Panc1 (cell line): ENCODE data around the gene KLK13. TPM values are rescaled to one million over a fixed set of nuclear protein-coding genes. Genes with fewer than 3 reads are reported as not detected.

Experiments
- ATAC-seq: fragments of 200-7000 bp; cut with Tn5 transposase; 2 replicates; pipeline ENCODE4 v1.9.1; 2020; ENCODE audit warnings: mild to moderate bottlenecking, moderate library complexity
- BruUV-seq: library from RNA; stranded (reverse); fragments of 400-500 nt; replicated peaks from 2 replicates; lab custom pipeline; 2021; lab: Mats Ljungman, UMichigan
- CTCF ChIA-PET: fragments of 300-600 bp; sonication (Branson Sonifier 250); formaldehyde crosslinking; loops from one replicate; lab custom pipeline; 2022; ENCODE audit warnings: antibody characterized with exemption; lab: Charles Lee
- POLR2A ChIA-PET: fragments of 300-600 bp; sonication (Branson Sonifier 250); formaldehyde crosslinking; loops from one replicate; lab custom pipeline; 2022; ENCODE audit warnings: antibody characterized with exemption; lab: Charles Lee
- DNase-seq: peaks from one replicate; pipeline ENCODE4 v3.0.0-alpha.2; 2010; ENCODE audit warnings: low read depth, low spot score
- H3K27ac ChIP-seq: 2 replicates; pipeline ENCODE4 v1.5.1; 2011; ENCODE audit warnings: mild to moderate bottlenecking, low read length, inconsistent platforms
- H3K27me3 ChIP-seq: fragments of 200-500 bp; sonication (Bioruptor generic); 2 replicates; pipeline ENCODE4 v1.6.0; 2014; ENCODE audit warnings: low read length, inconsistent platforms; ENCODE audit not compliant: control insufficient read depth, insufficient read depth
- H3K36me3 ChIP-seq: fragments of 200-500 bp; sonication (Bioruptor generic); 2 replicates; pipeline ENCODE4 v1.5.1; 2014; ENCODE audit warnings: inconsistent platforms, mild to moderate bottlenecking, low read length, moderate library complexity; ENCODE audit not compliant: control insufficient read depth, insufficient read depth
- H3K4me1 ChIP-seq: 2 replicates; pipeline ENCODE4 v1.5.1; 2011; ENCODE audit warnings: inconsistent platforms, mild to moderate bottlenecking, low read length, moderate library complexity; ENCODE audit not compliant: control insufficient read depth, insufficient read depth
- H3K4me3 ChIP-seq, 2 experiments: 2 replicates each; pipeline ENCODE4 v1.5.1; 2011 to 2012; ENCODE audit warnings: low read depth in 2 of 2, low read length in 2 of 2, mild to moderate bottlenecking in 2 of 2, inconsistent platforms in 1 of 2, moderate library complexity in 1 of 2
- H3K9me3 ChIP-seq: fragments of 200-500 bp; sonication (Bioruptor generic); 2 replicates; pipeline ENCODE4 v1.5.1; 2014; ENCODE audit warnings: low read depth, mild to moderate bottlenecking, inconsistent platforms, low read length, moderate library complexity; ENCODE audit not compliant: control insufficient read depth, insufficient read depth
- CTCF ChIP-seq: fragments of 450-650 bp; IDR thresholded peaks from 2 replicates; pipeline ENCODE4 v1.5.1; 2017; ENCODE audit warnings: mild to moderate bottlenecking
- POLR2AphosphoS5 ChIP-seq: IDR thresholded peaks from 2 replicates; pipeline ENCODE4 v1.6.1; 2012; ENCODE audit warnings: mild to moderate bottlenecking, low read depth, low read length, moderate library complexity
- REST ChIP-seq, 2 experiments: IDR thresholded peaks; 2 replicates each; pipeline ENCODE4 v1.6.1; 2011 to 2012; ENCODE audit warnings: low read depth in 2 of 2, control low read depth in 1 of 2, low read length in 1 of 2, mild to moderate bottlenecking in 1 of 2, moderate library complexity in 1 of 2; ENCODE audit not compliant: insufficient read depth in 1 of 2
- SIN3A ChIP-seq: IDR thresholded peaks from 2 replicates; pipeline ENCODE4 v1.6.1; 2012; ENCODE audit warnings: low read depth, mild to moderate bottlenecking, low read length, moderate library complexity, borderline replicate concordance; ENCODE audit not compliant: insufficient read depth
- TCF7L2 ChIP-seq: IDR thresholded peaks from 2 replicates; pipeline ENCODE4 v1.6.1; 2011; ENCODE audit warnings: mild to moderate bottlenecking, low read depth, low read length, inconsistent platforms
- in situ Hi-C: cut with HindIII; loops from 2 replicates; pipeline ENCODE4 v1.10.0; 2016; ENCODE audit warnings: low sequenced_read_pairs, low pct_unique_long_range_greater_than_20kb
- intact Hi-C: fragments of 100-400 bp; cut with micrococcal nuclease; formaldehyde crosslinking; loops from one replicate; pipeline ENCODE4 v1.10.0; 2022; ENCODE audit not compliant: unreplicated experiment
- total RNA-seq: library from RNA; stranded (reverse); gene quantifications from one replicate; pipeline ENCODE4 v1.2.1, GENCODE V29; 2021; ENCODE audit not compliant: unreplicated experiment

KLK13 gene
- total RNA-seq, 1 experiment from 2014 or later = not detected

GRCh38 chr19:51029718-51030117, 35.2 kb downstream of the KLK13 start:
- TF ChIP-seq REST (IDR thresholded peaks at IDR 0.05; ENCODE audit: insufficient read depth in 1 of 2, low read depth in 2 of 2, low read length in 1 of 2) (no peak), POLR2AphosphoS5 (no peak), CTCF (no peak), TCF7L2 (no peak), SIN3A (no peak)
- in situ Hi-C loops (no loop called here), intact Hi-C loops (no loop called here)
- no peaks in the 10 kb centered on the region for H3K27me3 ChIP-seq
- ATAC-seq (no peak), DNase-seq (no peak)
- H3K9me3 ChIP-seq = no peaks in the 10 kb centered on the region
- no peaks in the 10 kb centered on the region for H3K4me1 ChIP-seq
- no peak overlapping the region for H3K27ac ChIP-seq
- H3K36me3 ChIP-seq = no peaks in the 10 kb centered on the region
- ChIA-PET CTCF (no interaction called here), POLR2A (no interaction called here)
- H3K4me3 ChIP-seq = no peak overlapping the region
- BruUV-seq = no TSS peak

- Histone ChIP-seq H3K27me3 (no peaks in the 10 kb centered on the region), H3K36me3 (no peaks in the 10 kb centered on the region), H3K27ac (no peak overlapping the region), H3K9me3 (no peaks in the 10 kb centered on the region), H3K4me1 (no peaks in the 10 kb centered on the region), H3K4me3 (no peak overlapping the region)
- ATAC-seq (no peak), DNase-seq (no peak)
- ChIA-PET CTCF (no interaction called here), POLR2A (no interaction called here)
- no TSS peak for BruUV-seq
- TF ChIP-seq POLR2AphosphoS5 = no peak
- TF ChIP-seq REST (IDR thresholded peaks at IDR 0.05; ENCODE audit: insufficient read depth in 1 of 2, low read depth in 2 of 2, low read length in 1 of 2) = no peak
- no peak for TF ChIP-seq SIN3A
- no peak for TF ChIP-seq TCF7L2
- intact Hi-C loops (no loop called here), in situ Hi-C loops (no loop called here)
These were observed 37.0 kb downstream of the KLK13 start for GRCh38 chr19:51027873-51028272.
